Large intestine (tissue), 3 donors: Measurements from ENCODE around the gene RAI1. TPM values are rescaled to one million over a fixed set of nuclear protein-coding genes. Genes with fewer than 3 reads are reported as not detected.

Experiments
- DNase-seq, 2 donors: peaks; one replicate each; pipeline versions ENCODE4 v3.0.0 to v3.0.0-alpha.2; 2013
- H3K27ac ChIP-seq: one replicate; pipeline ENCODE4 v1.5.1; 2013; ENCODE audit warnings: low read length
- H3K27me3 ChIP-seq: 2 replicates; pipeline ENCODE4 v1.6.1; 2013; ENCODE audit warnings: low read length; ENCODE audit not compliant: control insufficient read depth, insufficient read depth
- H3K36me3 ChIP-seq: 2 replicates; pipeline ENCODE4 v1.6.1; 2013; ENCODE audit warnings: low read length; ENCODE audit not compliant: control insufficient read depth, insufficient read depth
- H3K4me1 ChIP-seq: one replicate; pipeline ENCODE4 v1.6.1; 2013; ENCODE audit warnings: low read length; ENCODE audit not compliant: control insufficient read depth, insufficient read depth
- H3K4me3 ChIP-seq: one replicate; pipeline ENCODE4 v1.5.1; 2013; ENCODE audit warnings: low read length
- H3K9me3 ChIP-seq: one replicate; pipeline ENCODE4 v1.6.1; 2013; ENCODE audit warnings: mild to moderate bottlenecking, low read depth, low read length, moderate library complexity; ENCODE audit not compliant: control insufficient read depth
- WGBS: methylation state at CpG from one replicate; pipeline ENCODE4 v1.1.5; 2013; ENCODE audit warnings: low lambda C conversion rate; ENCODE audit not compliant: insufficient coverage; 5-methylcytosine and 5-hydroxymethylcytosine counted together
- polyA plus RNA-seq: library from polyadenylated mRNA; unstranded; fragments of 120-200 nt; gene quantifications from one replicate; pipeline ENCODE4 v1.2.1, GENCODE V29; 2013

RAI1 gene
- polyA plus RNA-seq, 1 donor, result 26.2 TPM

DNA sequence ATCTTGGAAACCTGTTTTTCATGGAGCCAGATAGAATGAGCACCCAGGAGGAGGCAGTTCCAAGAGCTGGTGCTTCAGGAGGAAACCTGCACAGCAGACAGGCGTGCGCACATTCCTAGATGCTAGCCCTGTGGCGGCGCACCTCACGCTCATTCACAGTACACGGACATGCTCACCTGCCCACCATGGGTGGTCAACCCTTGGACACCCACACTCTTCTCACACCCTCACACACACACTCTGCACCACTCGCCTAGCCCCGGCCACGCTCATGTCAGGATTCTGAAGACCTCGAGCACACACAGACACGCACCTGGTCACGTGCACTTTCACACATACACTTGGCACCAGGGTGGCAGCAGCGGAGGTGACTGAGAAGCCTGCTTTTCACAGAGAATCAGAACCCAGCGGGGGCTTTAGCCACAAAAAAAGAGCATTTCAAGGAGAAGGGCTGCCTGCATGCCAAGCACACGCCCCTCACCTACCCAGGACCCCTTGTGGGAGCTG, 28.6 kb downstream of the RAI1 start:
- no peak for DNase-seq
- peaks cover 66% of the 10 kb centered on the region for H3K4me1 ChIP-seq
- no peak overlapping the region for H3K4me3 ChIP-seq
- peak overlapping the region; percentile 85 for H3K27ac ChIP-seq
- peaks cover 2% of the 10 kb centered on the region for H3K36me3 ChIP-seq
- no peaks in the 10 kb centered on the region for H3K27me3 ChIP-seq
- WGBS, result no CpG with 5 or more reads among the region's 15 CpGs
- no peaks in the 10 kb centered on the region for H3K9me3 ChIP-seq

DNA sequence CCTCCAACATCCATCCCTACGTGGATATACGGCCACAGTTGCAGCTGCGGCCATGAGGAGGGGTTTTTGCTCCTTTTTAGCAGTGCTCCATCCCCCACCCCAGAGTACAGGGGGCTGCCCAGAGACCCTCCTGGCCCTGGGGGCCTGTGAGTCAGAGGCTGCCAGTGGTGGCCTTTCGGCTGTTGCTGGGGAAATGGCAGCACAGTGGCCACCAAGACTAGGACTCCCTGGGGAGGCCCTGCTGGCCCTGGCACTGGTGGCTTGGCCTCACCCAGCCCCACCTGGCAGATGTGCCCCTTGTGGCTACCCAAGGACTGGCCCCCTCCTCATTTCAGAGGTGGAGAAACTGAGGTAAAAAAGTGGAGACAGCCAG, 29.1 kb downstream of the RAI1 start:
- no peaks in the 10 kb centered on the region for H3K9me3 ChIP-seq
- DNase-seq, result no peak
- no peaks in the 10 kb centered on the region for H3K36me3 ChIP-seq
- H3K4me1 ChIP-seq, result peaks cover 66% of the 10 kb centered on the region
- H3K27me3 ChIP-seq, result no peaks in the 10 kb centered on the region
- H3K27ac ChIP-seq, result peak overlapping the region; percentile 82
- no CpG with 5 or more reads among the region's 4 CpGs for WGBS
- H3K4me3 ChIP-seq, result no peak overlapping the region

DNA sequence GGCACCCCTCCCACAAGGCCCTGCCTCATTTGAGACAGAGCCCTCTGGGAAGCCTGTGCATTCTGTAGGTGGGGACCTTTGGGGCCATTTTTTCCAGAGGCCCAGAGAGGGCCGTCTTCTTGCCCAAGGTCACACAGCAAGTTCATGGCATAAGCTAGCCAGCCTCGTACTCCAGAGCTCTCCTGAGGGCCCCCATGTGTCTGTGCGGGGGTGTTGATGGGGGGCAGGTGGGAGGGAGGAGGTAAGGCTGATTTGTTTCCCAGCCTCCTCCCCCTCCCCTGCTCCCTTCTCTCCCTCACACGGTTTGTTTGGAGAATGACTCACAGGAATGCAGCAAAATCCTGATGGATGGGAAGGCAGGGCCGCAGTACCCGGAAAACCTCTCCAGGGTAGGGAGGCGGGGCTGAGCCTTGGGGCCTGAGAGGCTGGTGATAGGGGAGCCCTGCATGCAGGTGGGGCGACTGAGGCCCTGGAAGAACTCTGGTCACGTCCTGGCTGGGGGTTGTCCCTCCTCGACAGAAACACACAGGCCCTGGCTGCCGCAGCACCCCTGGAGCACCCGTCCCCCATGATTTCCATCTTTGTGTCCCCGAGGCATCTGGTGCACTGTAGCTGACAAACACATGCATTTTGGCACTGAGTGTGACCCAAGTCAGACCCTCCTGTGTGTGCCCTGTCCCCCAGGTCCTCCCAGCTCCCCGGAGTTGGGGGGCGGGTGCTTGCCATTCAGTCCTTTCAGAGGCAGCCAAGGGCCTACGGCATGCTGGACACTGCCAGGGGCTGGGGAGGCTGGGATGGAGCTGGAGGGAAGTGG, 29.7 kb downstream of the RAI1 start:
- Histone ChIP-seq H3K36me3 (peaks cover 2% of the 10 kb centered on the region), H3K4me3 (no peak overlapping the region), H3K9me3 (no peaks in the 10 kb centered on the region), H3K27ac (peak overlapping the region; percentile 82), H3K4me1 (peaks cover 64% of the 10 kb centered on the region), H3K27me3 (no peaks in the 10 kb centered on the region)
- DNase-seq, result peak; percentile 92 to 96
- WGBS, result no CpG with 5 or more reads among the region's 16 CpGs

- WGBS, result 80% methylated on average over 1 of the region's 12 CpGs
- Histone ChIP-seq H3K4me3 (no peak overlapping the region), H3K9me3 (no peaks in the 10 kb centered on the region), H3K27ac (peak overlapping the region; percentile 82), H3K27me3 (no peaks in the 10 kb centered on the region), H3K4me1 (peaks cover 59% of the 10 kb centered on the region), H3K36me3 (peaks cover 2% of the 10 kb centered on the region)
- DNase-seq, result peak; percentile 77 to 80
Measured at GRCh38 chr17:17711641-17712162, 30.4 kb downstream of the RAI1 start.

- Histone ChIP-seq H3K9me3 (no peaks in the 10 kb centered on the region), H3K27ac (peak overlapping the region; percentile 82), H3K4me3 (no peak overlapping the region), H3K36me3 (peaks cover 2% of the 10 kb centered on the region), H3K27me3 (no peaks in the 10 kb centered on the region), H3K4me1 (peaks cover 57% of the 10 kb centered on the region)
- DNase-seq, result no peak
- WGBS, result 100% methylated on average over 1 of the region's 5 CpGs
Measured at GRCh38 chr17:17712268-17712924, 31.1 kb downstream of the RAI1 start.

GRCh38 chr17:17713839-17714238, 32.6 kb downstream of the RAI1 start:
- DNase-seq, result no peak
- WGBS, result no CpG with 5 or more reads among the region's 7 CpGs
- H3K36me3 ChIP-seq, result peaks cover 4% of the 10 kb centered on the region

DNA sequence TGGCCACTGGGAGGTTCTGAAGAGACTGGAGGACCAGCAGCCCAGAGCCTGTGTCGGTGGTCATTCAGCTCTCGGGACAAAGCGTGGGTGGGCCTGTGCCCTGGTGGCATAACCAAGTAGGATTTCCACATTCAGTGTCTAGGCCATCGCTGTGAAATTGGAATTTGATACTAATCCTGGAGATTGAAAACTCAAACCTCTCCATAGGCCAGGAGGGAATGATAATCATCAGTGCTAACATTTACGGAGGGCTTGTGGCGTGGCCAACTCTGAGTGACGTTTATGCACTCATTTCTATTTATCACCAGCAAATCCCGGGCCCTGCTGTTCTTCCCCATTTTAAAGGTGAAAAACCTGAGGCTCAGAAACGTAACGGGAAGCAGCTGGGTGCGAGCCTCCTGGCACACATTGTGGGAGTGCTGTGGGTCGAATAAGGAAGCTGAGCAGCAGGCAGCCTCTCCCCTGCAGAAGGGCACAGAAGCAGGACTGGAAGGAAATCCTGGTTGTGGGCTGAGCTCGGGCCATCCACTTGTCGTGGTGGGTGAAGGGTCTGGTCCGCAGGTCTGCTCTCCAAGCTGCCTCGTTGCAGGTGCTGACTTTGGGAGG, 33.1 kb downstream of the RAI1 start:
- Histone ChIP-seq H3K4me3 (no peak overlapping the region), H3K27ac (peak overlapping the region; percentile 12), H3K4me1 (peaks cover 39% of the 10 kb centered on the region), H3K36me3 (peaks cover 4% of the 10 kb centered on the region), H3K9me3 (no peaks in the 10 kb centered on the region), H3K27me3 (no peaks in the 10 kb centered on the region)
- WGBS, result 60% methylated on average over 3 of the region's 16 CpGs
- DNase-seq, result no peak

More at GRCh38 chr17:17713839-17714238, 32.6 kb downstream of the RAI1 start:
- Histone ChIP-seq H3K27ac (peak overlapping the region; percentile 12), H3K27me3 (no peaks in the 10 kb centered on the region), H3K4me1 (peaks cover 43% of the 10 kb centered on the region), H3K4me3 (no peak overlapping the region), H3K9me3 (no peaks in the 10 kb centered on the region)

GRCh38 chr17:17714879-17715278, 33.6 kb downstream of the RAI1 start:
- H3K36me3 ChIP-seq, result peaks cover 6% of the 10 kb centered on the region
- no peak for DNase-seq
- no CpG with 5 or more reads among the region's 3 CpGs for WGBS
- peaks cover 35% of the 10 kb centered on the region for H3K4me1 ChIP-seq
- H3K27me3 ChIP-seq, result no peaks in the 10 kb centered on the region
- H3K4me3 ChIP-seq, result no peak overlapping the region
- H3K9me3 ChIP-seq, result no peaks in the 10 kb centered on the region
- no peak overlapping the region for H3K27ac ChIP-seq

- peaks cover under 1% of the 10 kb centered on the region for H3K27me3 ChIP-seq
- H3K4me3 ChIP-seq, result no peak overlapping the region
- peaks cover 9% of the 10 kb centered on the region for H3K36me3 ChIP-seq
- no peak overlapping the region for H3K27ac ChIP-seq
- H3K9me3 ChIP-seq, result no peaks in the 10 kb centered on the region
- no CpG with 5 or more reads among the region's 7 CpGs for WGBS
- no peak for DNase-seq
- H3K4me1 ChIP-seq, result peaks cover 14% of the 10 kb centered on the region
Measured at GRCh38 chr17:17716837-17717523, 35.7 kb downstream of the RAI1 start.

GRCh38 chr17:17718251-17718650, 37.0 kb downstream of the RAI1 start:
- Histone ChIP-seq H3K36me3 (peaks cover 9% of the 10 kb centered on the region), H3K4me3 (no peak overlapping the region), H3K4me1 (peaks cover 13% of the 10 kb centered on the region), H3K9me3 (peaks cover 3% of the 10 kb centered on the region), H3K27me3 (peaks cover 11% of the 10 kb centered on the region), H3K27ac (no peak overlapping the region)
- WGBS, result no CpG with 5 or more reads among the region's 5 CpGs
- no peak for DNase-seq
